Naive B cell (primary cell): ENCODE results near the gene M1AP. TPM values are rescaled to one million over a fixed set of nuclear protein-coding genes. Genes with fewer than 3 reads are reported as not detected.

Experiments
- ATAC-seq, 2 donors: fragments of 150-1000 bp; cut with Tn5 transposase; 2 replicates each; pipeline ENCODE4 v1.10.0; 2021; ENCODE audit warnings: low read depth in 2 of 2, mild to moderate bottlenecking in 2 of 2, moderate library complexity in 2 of 2
- DNase-seq: peaks from one replicate; pipeline ENCODE4 v3.0.0; 2022
- H3K27ac Mint-ChIP-seq, 6 donors: one replicate each; pipeline ENCODE4 v1.8.0; 2020 to 2022; ENCODE audit warnings: mild to moderate bottlenecking in 6 of 6, mixed read lengths in 6 of 6, moderate library complexity in 5 of 6, inconsistent platforms in 2 of 6
- H3K27me3 Mint-ChIP-seq, 3 donors: one replicate each; pipeline ENCODE4 v1.8.0; 2021 to 2022; ENCODE audit warnings: mixed read lengths in 3 of 3, mild to moderate bottlenecking in 1 of 3
- H3K36me3 Mint-ChIP-seq, 2 donors: one replicate each; pipeline ENCODE4 v1.8.0; 2020 to 2022; ENCODE audit warnings: mixed read lengths in 2 of 2, inconsistent platforms in 1 of 2, mild to moderate bottlenecking in 1 of 2
- H3K4me1 Mint-ChIP-seq, 3 donors: one replicate each; pipeline ENCODE4 v1.8.0; 2020 to 2022; ENCODE audit warnings: mixed read lengths in 3 of 3, inconsistent platforms in 1 of 3, mild to moderate bottlenecking in 1 of 3, moderate library complexity in 1 of 3
- H3K4me3 Mint-ChIP-seq, 8 donors: one replicate each; pipeline ENCODE4 v1.8.0; 2020 to 2022; ENCODE audit warnings: mild to moderate bottlenecking in 8 of 8, mixed read lengths in 8 of 8, moderate library complexity in 8 of 8, inconsistent platforms in 2 of 8
- H3K9me3 Mint-ChIP-seq, 7 donors: one replicate each; pipeline ENCODE4 v1.8.0; 2020 to 2022; ENCODE audit warnings: mixed read lengths in 7 of 7, mild to moderate bottlenecking in 5 of 7, inconsistent platforms in 2 of 7, moderate library complexity in 1 of 7
- polyA plus RNA-seq, 6 donors: library from polyadenylated mRNA; unstranded; fragments of 300-500 nt; fragmentation: Illumina TruSeq; gene quantifications; one replicate each; pipeline ENCODE4 v1.2.3, GENCODE V29; 2021; ENCODE audit warnings: low read depth in 6 of 6

M1AP gene
- polyA plus RNA-seq, 6 donors from 2014 or later, result not detected

DNA sequence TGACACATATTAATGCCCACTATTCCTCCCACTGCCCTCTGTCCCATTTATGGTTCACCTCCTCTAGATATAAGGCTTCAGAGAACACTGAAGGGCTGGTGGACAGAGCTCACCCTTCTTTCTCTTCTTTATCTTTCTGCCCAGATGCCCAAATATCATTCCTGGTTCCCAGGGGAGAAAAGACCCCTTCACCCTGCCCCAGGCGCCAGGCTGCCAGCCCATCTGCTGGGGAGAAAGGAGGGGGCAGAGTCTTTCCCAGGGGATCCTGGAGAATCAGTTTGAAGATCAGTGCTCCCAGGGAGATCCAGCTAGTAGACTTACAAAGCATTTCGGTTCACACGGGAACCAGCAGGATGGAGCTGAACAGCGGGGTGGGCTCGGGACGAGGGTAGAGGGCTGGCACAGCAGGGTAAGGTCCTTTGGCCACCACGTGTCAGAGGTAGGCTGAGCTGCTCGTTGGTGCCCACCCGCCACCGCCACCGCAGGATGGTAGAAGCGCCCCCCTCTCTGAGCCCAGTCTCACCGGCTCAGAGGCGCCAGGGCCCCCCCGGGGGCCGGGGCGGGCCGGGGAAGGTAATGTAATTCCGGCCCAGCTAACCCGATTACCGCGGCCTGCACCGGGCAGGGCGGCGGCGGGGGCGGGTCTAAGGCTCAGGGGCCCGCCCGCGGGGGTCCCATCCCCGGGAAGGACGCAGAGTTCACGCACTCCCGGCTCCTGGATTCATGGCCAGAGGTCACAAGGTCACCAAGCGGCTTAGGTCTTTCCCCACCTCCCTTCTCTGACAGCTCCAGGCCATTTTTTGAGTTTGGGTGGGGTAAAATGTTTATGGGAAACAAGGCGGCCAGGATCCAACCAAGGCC, 135.2 kb downstream of the M1AP start:
- Mint-ChIP-seq H3K27me3 (peaks cover 49 to 75% (median 64%) of the 10 kb centered on the region in 3 donors), H3K9me3 (peaks cover 0 to 3% (median 0%) of the 10 kb centered on the region in 7 donors), H3K4me1 (peaks cover 19 to 35% (median 34%) of the 10 kb centered on the region in 3 donors), H3K27ac (peak overlapping the region in 2 of 6 donors; percentile 33 to 80), H3K36me3 (no peaks in the 10 kb centered on the region), H3K4me3 (peak overlapping the region in 5 of 8 donors; percentile 10 to 66 (median 49))
- no peak for DNase-seq
- ATAC-seq, result no peak

DNA sequence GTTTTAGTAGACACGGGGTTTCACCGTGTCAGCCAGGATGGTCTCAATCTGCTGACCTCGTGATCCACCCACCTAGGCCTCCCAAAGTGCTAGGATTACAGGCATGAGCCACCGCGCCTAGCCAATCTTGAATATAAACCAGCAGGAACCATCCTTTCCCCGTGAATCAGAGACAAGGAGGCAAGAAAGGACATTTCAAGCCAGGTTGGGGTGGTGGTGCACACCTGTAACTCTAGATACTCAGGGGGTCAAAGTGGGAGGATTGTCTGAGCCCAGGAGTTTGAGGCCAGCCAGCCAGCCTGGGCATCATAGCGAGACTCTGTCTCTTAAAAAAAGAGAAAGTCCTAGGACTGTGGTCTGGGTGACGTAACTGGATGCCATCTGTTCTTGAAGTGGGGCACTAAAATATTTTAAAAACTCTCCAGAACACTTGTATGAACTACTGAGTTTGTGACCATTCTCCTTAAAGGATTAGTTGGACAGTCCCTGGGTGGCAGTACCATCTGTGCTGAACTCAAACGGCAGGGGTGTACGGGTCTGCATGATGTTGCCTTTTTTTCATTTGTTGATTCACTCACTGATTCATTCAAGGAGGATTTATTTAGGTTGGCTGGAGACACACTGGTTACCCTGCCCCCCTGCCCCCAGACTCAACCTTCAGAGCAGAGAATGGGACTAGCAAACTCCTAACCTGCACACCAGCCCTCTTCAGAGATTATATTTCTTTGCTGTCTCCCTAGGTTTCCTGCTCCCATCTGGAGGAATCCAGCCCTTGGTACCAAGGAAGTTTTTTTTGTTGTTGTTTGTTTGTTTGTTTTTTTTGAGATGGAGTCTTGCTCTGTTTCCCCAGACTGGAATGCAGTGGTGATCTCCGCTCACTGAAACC, 136.8 kb downstream of the M1AP start:
- no peak overlapping the region for H3K27ac Mint-ChIP-seq
- DNase-seq, result no peak
- H3K9me3 Mint-ChIP-seq, result peaks cover 0 to 3% (median 0%) of the 10 kb centered on the region in 7 donors

DNA sequence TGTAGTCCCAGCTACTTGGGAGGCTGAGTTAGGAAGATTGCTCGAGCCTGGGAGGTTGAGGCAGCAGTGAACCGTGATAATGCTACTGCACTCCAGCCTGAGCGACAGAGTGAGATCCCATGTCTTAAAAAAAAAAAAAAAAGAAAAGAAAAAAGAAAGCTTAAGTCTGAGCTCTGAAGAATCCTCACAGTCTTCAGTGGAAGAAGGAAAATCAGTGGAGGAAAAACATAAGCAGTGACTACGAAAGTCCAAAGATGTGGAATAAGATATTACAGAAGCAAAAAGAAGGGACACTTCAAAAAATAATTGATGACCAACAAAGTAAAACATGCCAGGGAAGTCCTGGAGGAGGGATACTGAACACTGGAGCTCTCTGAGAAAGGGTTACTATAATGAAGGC, 137.9 kb downstream of the M1AP start:
- H3K4me1 Mint-ChIP-seq, result peaks cover 23 to 29% (median 27%) of the 10 kb centered on the region in 3 donors
- peaks cover 0 to 3% (median 0%) of the 10 kb centered on the region in 7 donors for H3K9me3 Mint-ChIP-seq
- H3K27me3 Mint-ChIP-seq, result peaks cover 29 to 50% (median 42%) of the 10 kb centered on the region in 3 donors
- peaks cover under 1 to 13% of the 10 kb centered on the region in 2 donors for H3K36me3 Mint-ChIP-seq
- no peak overlapping the region for H3K27ac Mint-ChIP-seq
- H3K4me3 Mint-ChIP-seq, result peak overlapping the region in 1 of 8 donors; percentile 30
- no peak for ATAC-seq
- no peak for DNase-seq

More for the DNA sequence above, 136.8 kb downstream of the M1AP start:
- peak overlapping the region in 1 of 8 donors; percentile 52 for H3K4me3 Mint-ChIP-seq
- H3K4me1 Mint-ChIP-seq, result peaks cover 25 to 34% (median 34%) of the 10 kb centered on the region in 3 donors
- no peak for ATAC-seq
- peaks cover 34 to 59% (median 48%) of the 10 kb centered on the region in 3 donors for H3K27me3 Mint-ChIP-seq
- H3K36me3 Mint-ChIP-seq, result peaks cover 0 to 5% of the 10 kb centered on the region in 2 donors

DNA sequence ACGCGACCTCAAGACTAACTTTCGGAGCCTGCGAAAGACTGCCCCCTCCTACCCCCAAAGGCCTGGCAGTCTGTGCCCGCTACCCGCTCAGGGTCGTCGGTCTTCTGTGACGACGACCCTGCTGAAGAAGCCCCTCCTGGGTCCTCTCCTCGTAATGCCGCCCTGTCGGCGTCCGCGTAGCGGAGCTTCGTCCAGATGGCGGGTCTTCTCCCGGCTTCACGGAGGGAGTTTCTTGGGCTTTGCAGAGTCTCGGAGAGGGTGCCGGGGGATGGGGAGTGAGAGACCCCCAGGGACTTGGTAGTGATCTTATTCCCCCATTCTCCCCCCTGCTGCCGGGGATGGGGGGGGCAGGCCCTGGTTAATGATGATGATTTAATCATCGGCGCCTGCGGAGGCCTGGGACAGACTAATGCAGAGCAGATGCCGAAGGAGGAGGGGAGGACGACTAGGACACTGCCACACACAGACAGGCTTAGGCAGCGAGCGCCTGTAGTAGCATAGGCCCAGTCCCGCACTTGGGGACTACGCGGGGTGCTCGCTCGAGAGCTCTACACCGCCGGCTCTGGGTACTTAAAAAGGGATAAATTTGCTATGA, 140.1 kb downstream of the M1AP start:
- peaks cover 0 to 3% (median 0%) of the 10 kb centered on the region in 7 donors for H3K9me3 Mint-ChIP-seq
- ATAC-seq (peak; percentile 6), DNase-seq (no peak)
- peak overlapping the region; percentile 97 to 100 (median 100) for H3K27ac Mint-ChIP-seq
- H3K27me3 Mint-ChIP-seq, result peaks cover 40 to 56% (median 49%) of the 10 kb centered on the region in 3 donors
- peaks cover 33 to 47% (median 41%) of the 10 kb centered on the region in 3 donors for H3K4me1 Mint-ChIP-seq
- H3K36me3 Mint-ChIP-seq, result peaks cover 12 to 26% of the 10 kb centered on the region in 2 donors
- H3K4me3 Mint-ChIP-seq, result peak overlapping the region; percentile 92 to 100 (median 100)

Other genes with a start within 250 kb of the M1AP start
- 1 to 10 TPM; 3.7 to 8.8 (median 7.6) TPM for gene C2orf81, start 226.7 kb downstream of the M1AP start, polyA plus RNA-seq
- 10 to 100 TPM; 40.8 to 79.4 (median 47.8) TPM for gene WDR54, start 226.6 kb downstream of the M1AP start, polyA plus RNA-seq
- 1 to 10 TPM in 4 of 6 donors, under 1 TPM in 1, not detected in 1; 0.97 to 2.1 (median 1.7) TPM for gene RTKN, start 206.4 kb downstream of the M1AP start, polyA plus RNA-seq
- 10 to 100 TPM in 2 of 6 donors, 1 to 10 TPM in 4; 5.5 to 16.5 (median 8.3) TPM for gene INO80B, start 193.2 kb downstream of the M1AP start, polyA plus RNA-seq
- gene WBP1, start 189.9 kb downstream of the M1AP start, polyA plus RNA-seq, result 10 to 100 TPM; 30.0 to 46.1 (median 41.3) TPM
- gene MOGS, start 182.9 kb downstream of the M1AP start, polyA plus RNA-seq, result 10 to 100 TPM; 26.6 to 42.1 (median 34.5) TPM
- gene MRPL53, start 175.7 kb downstream of the M1AP start, polyA plus RNA-seq, result 100 to 1,000 TPM in 5 of 6 donors, 10 to 100 TPM in 1; 76.6 to 172 (median 136) TPM
- gene CCDC142, start 165.3 kb downstream of the M1AP start, polyA plus RNA-seq, result 10 to 100 TPM in 4 of 6 donors, 1 to 10 TPM in 2; 5.9 to 25.9 (median 12.0) TPM
- 10 to 100 TPM; 20.7 to 31.8 (median 25.6) TPM for gene TTC31, start 165.2 kb downstream of the M1AP start, polyA plus RNA-seq
- not detected for gene LBX2, start 148.7 kb downstream of the M1AP start, polyA plus RNA-seq
- 10 to 100 TPM in 5 of 6 donors, 1 to 10 TPM in 1; 8.9 to 17.0 (median 14.1) TPM for gene PCGF1, start 140.6 kb downstream of the M1AP start, polyA plus RNA-seq
- not detected for gene TLX2, start 133.9 kb downstream of the M1AP start, polyA plus RNA-seq
- not detected for gene DQX1, start 122.1 kb downstream of the M1AP start, polyA plus RNA-seq
- gene AUP1, start 118.6 kb downstream of the M1AP start, polyA plus RNA-seq, result 100 to 1,000 TPM in 3 of 6 donors, 10 to 100 TPM in 3; 83.3 to 155 (median 99.9) TPM
- gene HTRA2, start 118.4 kb downstream of the M1AP start, polyA plus RNA-seq, result 10 to 100 TPM; 33.0 to 52.0 (median 44.7) TPM
- under 1 TPM in 2 of 6 donors, not detected in 4; 0.25 to 0.29 TPM for gene LOXL3, start 94.4 kb downstream of the M1AP start, polyA plus RNA-seq
- 10 to 100 TPM; 21.2 to 44.1 (median 34.3) TPM for gene DOK1, start 93.6 kb downstream of the M1AP start, polyA plus RNA-seq
- gene SEMA4F, start 5.9 kb upstream of the M1AP start, polyA plus RNA-seq, result 1 to 10 TPM; 4.3 to 8.5 (median 5.4) TPM
- gene HK2, start 185.8 kb upstream of the M1AP start, polyA plus RNA-seq, result 1 to 10 TPM; 3.1 to 8.3 (median 6.1) TPM